Mesenchymal stem cell (in vitro differentiated cells and primary cell): ENCODE data around the gene TMEM109.

Source experiments
- DNase-seq: peaks from one replicate; pipeline ENCODE4 v3.0.0-alpha.2; 2013
- H2AFZ ChIP-seq: one replicate; pipeline ENCODE4 v1.6.1; 2013; ENCODE audit warnings: low read depth, mild to moderate bottlenecking, control low read depth, inconsistent platforms, low read length, moderate library complexity
- H2AK5ac ChIP-seq: 2 replicates; pipeline ENCODE4 v1.6.1; 2013; ENCODE audit warnings: low read length, moderate library complexity, mild to moderate bottlenecking, inconsistent platforms; ENCODE audit not compliant: severe bottlenecking
- H2BK120ac ChIP-seq: one replicate; pipeline ENCODE4 v1.6.1; 2013; ENCODE audit warnings: low read depth, mild to moderate bottlenecking, inconsistent platforms, low read length, moderate library complexity
- H2BK12ac ChIP-seq, 2 experiments: one replicate each; pipeline ENCODE4 v1.6.1; 2013; ENCODE audit warnings: inconsistent platforms in 2 of 2, low read length in 2 of 2, mild to moderate bottlenecking in 2 of 2, moderate library complexity in 2 of 2, control low read depth in 1 of 2
- H2BK15ac ChIP-seq: one replicate; pipeline ENCODE4 v1.6.1; 2013; ENCODE audit warnings: mild to moderate bottlenecking, low read depth, inconsistent platforms; ENCODE audit not compliant: poor library complexity, severe bottlenecking
- H2BK5ac ChIP-seq: 2 replicates; pipeline ENCODE4 v1.6.1; 2013; ENCODE audit warnings: low read depth, mild to moderate bottlenecking, low read length, control low read depth, inconsistent platforms; ENCODE audit not compliant: poor library complexity, severe bottlenecking
- H3K14ac ChIP-seq, 2 experiments: one replicate each; pipeline ENCODE4 v1.6.1; 2013; ENCODE audit warnings: inconsistent platforms in 2 of 2, low read length in 2 of 2, control low read depth in 1 of 2, mild to moderate bottlenecking in 1 of 2, moderate library complexity in 1 of 2
- H3K18ac ChIP-seq, 2 experiments: one replicate each; pipeline ENCODE4 v1.6.1; 2013; ENCODE audit warnings: inconsistent platforms in 2 of 2, low read length in 2 of 2, control low read depth in 1 of 2, low read depth in 1 of 2, mild to moderate bottlenecking in 1 of 2
- H3K23ac ChIP-seq, 2 experiments: one replicate each; pipeline ENCODE4 v1.6.1; 2013; ENCODE audit warnings: inconsistent platforms in 2 of 2, low read length in 2 of 2, mild to moderate bottlenecking in 2 of 2, moderate library complexity in 2 of 2, control low read depth in 1 of 2
- H3K27ac ChIP-seq: 2 replicates; pipeline ENCODE4 v1.5.1; 2013; ENCODE audit warnings: mild to moderate bottlenecking, moderate library complexity, low read length, control low read depth, inconsistent platforms; ENCODE audit not compliant: poor library complexity, severe bottlenecking
- H3K27me3 ChIP-seq, 2 experiments: 2 replicates each; pipeline versions ENCODE4 v1.6.1 to v1.7.0; 2013; ENCODE audit warnings: low read length in 2 of 2, mild to moderate bottlenecking in 2 of 2, moderate library complexity in 2 of 2, control low read depth in 1 of 2, inconsistent platforms in 1 of 2; ENCODE audit not compliant: control insufficient read depth in 1 of 2, insufficient read depth in 1 of 2
- H3K36me3 ChIP-seq, 2 experiments: 2 replicates each; pipeline versions ENCODE4 v1.6.1 to v1.7.0; 2013; ENCODE audit warnings: low read length in 2 of 2, control low read depth in 1 of 2, inconsistent platforms in 1 of 2, low read depth in 1 of 2, mild to moderate bottlenecking in 1 of 2; ENCODE audit not compliant: insufficient read depth in 2 of 2, control insufficient read depth in 1 of 2
- H3K4ac ChIP-seq, 2 experiments: one replicate each; pipeline ENCODE4 v1.6.1; 2013; ENCODE audit warnings: inconsistent platforms in 2 of 2, low read length in 2 of 2, mild to moderate bottlenecking in 2 of 2, moderate library complexity in 2 of 2, control low read depth in 1 of 2, low read depth in 1 of 2
- H3K4me1 ChIP-seq: 2 replicates; pipeline ENCODE4 v1.6.1; 2013; ENCODE audit warnings: low read depth, low read length, control low read depth; ENCODE audit not compliant: control insufficient read depth, insufficient read depth
- H3K4me2 ChIP-seq: 2 replicates; pipeline ENCODE4 v1.6.1; 2013; ENCODE audit warnings: low read length, mild to moderate bottlenecking, inconsistent platforms; ENCODE audit not compliant: poor library complexity, severe bottlenecking
- H3K4me3 ChIP-seq, 2 experiments: 2 replicates each; pipeline versions ENCODE4 v1.5.1 to v1.7.0; 2013; ENCODE audit warnings: low read length in 2 of 2, mild to moderate bottlenecking in 2 of 2, control low read depth in 1 of 2, low read depth in 1 of 2; ENCODE audit not compliant: insufficient read depth in 1 of 2
- H3K79me1 ChIP-seq: replicated peaks from 2 replicates; pipeline ENCODE4 v1.6.1; 2013; ENCODE audit warnings: mild to moderate bottlenecking, control low read depth, low read length, inconsistent platforms; ENCODE audit not compliant: poor library complexity, severe bottlenecking
- H3K9ac ChIP-seq: 2 replicates; pipeline ENCODE4 v1.7.0; 2013; ENCODE audit warnings: mild to moderate bottlenecking, low read length, moderate library complexity
- H3K9me3 ChIP-seq: 2 replicates; pipeline ENCODE4 v1.7.0; 2013; ENCODE audit warnings: mild to moderate bottlenecking, low read length; ENCODE audit not compliant: control insufficient read depth
- H4K8ac ChIP-seq: one replicate; pipeline ENCODE4 v1.6.1; 2013; ENCODE audit warnings: inconsistent platforms, mild to moderate bottlenecking, low read length, moderate library complexity
- H4K91ac ChIP-seq: one replicate; pipeline ENCODE4 v1.6.1; 2013; ENCODE audit warnings: mild to moderate bottlenecking, low read length, inconsistent platforms
- WGBS: methylation state at CpG from one replicate; pipeline ENCODE4 v1.1.7; 2013; ENCODE audit warnings: mixed read lengths; 5-methylcytosine and 5-hydroxymethylcytosine counted together

Gene TMEM109

DNA sequence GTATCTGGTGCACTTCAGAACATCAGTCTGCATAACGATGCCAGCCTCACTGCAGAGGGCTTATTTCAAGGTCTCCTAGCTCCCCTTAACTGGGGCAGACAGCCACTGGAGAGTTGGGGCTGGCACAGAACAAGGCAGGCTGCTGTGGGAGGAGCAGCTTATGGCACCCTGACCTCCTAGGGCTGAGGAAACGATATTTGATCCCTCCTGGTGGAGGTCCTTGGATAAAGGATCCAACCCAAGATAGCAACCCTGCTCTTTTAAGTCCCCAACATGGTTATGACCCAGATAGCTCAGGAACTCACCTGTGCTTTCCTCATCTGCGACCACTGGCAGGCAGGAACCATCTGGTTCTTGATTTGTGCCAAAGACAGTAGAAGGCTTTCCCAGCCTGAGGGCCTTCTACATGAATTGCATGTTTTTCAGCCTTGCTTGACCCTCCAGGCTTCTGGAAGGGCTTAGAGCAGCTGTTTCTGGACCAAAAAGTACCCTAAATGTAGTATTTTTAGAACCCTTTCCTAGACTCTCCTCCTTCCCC is 2.8 kb downstream of the TMEM109 start:
- peak overlapping the region in 1 of 2 experiments; percentile 80 for H3K23ac ChIP-seq
- H2BK15ac ChIP-seq: no peak overlapping the region
- H2AK5ac ChIP-seq: peak overlapping the region; percentile 45
- WGBS: 90% methylated on average over 3 of the region's 3 CpGs
- no peak overlapping the region for H3K9ac ChIP-seq
- H2BK120ac ChIP-seq: no peak overlapping the region
- no peak for DNase-seq
- peak overlapping the region; percentile 66 for H4K8ac ChIP-seq
- no peak overlapping the region for H2AFZ ChIP-seq
- H3K79me1 ChIP-seq: peaks cover 31% of the 10 kb centered on the region
- peaks cover 17 to 23% of the 10 kb centered on the region in 2 experiments for H3K36me3 ChIP-seq
- H3K4me1 ChIP-seq: peaks cover 26% of the 10 kb centered on the region
- H3K4me2 ChIP-seq: no peak overlapping the region
- no peaks in the 10 kb centered on the region for H3K9me3 ChIP-seq
- no peak overlapping the region for H2BK5ac ChIP-seq
- peak overlapping the region in 1 of 2 experiments; percentile 30 for H2BK12ac ChIP-seq
- no peak overlapping the region for H3K4me3 ChIP-seq
- H3K27ac ChIP-seq: no peak overlapping the region
- H3K4ac ChIP-seq: no peak overlapping the region
- no peak overlapping the region for H4K91ac ChIP-seq
- H3K27me3 ChIP-seq: no peaks in the 10 kb centered on the region
- H3K14ac ChIP-seq: no peak overlapping the region
- H3K18ac ChIP-seq: no peak overlapping the region

DNA sequence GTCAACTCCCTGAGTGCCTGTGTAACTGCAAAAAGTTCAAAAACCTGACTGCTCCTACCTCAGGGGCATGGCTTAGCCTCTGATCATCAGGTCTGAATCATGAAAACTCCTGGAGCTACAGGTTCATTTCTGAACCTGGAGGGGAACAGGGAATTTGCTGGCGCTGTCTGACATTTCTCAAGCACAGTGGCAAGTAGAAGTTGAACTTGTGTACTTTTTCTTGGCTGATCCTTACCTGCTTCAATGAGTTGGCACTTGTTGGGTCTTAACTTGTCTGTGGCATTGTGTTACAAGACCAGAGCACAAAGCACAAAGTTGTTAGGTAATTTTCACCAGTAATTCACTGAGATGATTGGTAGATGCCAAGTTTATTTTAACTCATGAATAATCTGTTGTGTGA is 3.3 kb downstream of the TMEM109 start:
- 97% methylated on average over 1 of the region's 1 CpG for WGBS

DNA sequence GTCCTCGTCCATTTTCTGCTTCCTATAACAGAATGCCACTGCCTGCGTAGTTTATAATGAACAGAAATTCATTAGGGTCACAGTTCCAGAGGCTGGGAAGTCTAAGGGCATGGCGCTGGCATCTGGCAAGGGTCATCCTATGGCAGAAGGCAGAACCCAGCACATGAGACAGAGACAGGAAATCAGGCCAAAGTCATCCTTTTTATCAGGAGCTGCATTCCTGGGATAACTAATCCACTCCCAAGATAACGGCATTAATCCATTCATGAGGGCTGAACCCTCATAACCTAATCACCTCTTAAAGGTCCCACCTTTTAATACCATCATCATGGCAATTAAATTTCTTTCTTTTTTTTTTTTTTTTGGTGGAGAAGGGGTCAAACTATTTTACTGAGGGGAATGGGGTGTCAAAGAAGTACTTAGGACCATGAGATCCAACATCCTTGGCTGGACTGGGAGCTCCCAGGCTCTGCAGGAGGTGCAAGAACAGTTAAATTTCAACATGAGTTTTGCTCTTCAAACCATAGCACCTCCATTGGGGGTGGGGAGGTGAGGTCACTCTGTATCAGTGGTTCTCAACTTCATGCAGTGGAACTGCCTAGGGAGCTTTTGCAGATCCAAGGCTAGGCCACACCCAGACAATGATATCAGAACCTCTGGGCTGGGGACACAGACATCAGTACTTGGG is 4.4 kb downstream of the TMEM109 start:
- no peak overlapping the region for H4K91ac ChIP-seq
- no peak overlapping the region for H2AK5ac ChIP-seq
- no peak overlapping the region for H3K4me2 ChIP-seq
- no peak overlapping the region for H3K4me3 ChIP-seq
- WGBS: 83% methylated on average over 4 of the region's 4 CpGs
- no peak overlapping the region for H3K27ac ChIP-seq
- H4K8ac ChIP-seq: no peak overlapping the region
- H3K9me3 ChIP-seq: no peaks in the 10 kb centered on the region
- peaks cover 18% of the 10 kb centered on the region for H3K4me1 ChIP-seq
- H2BK15ac ChIP-seq: no peak overlapping the region
- no peak overlapping the region for H3K23ac ChIP-seq
- H3K14ac ChIP-seq: no peak overlapping the region
- H3K36me3 ChIP-seq: peaks cover 31 to 36% of the 10 kb centered on the region in 2 experiments
- no peak overlapping the region for H2BK120ac ChIP-seq
- H3K4ac ChIP-seq: no peak overlapping the region
- no peak overlapping the region for H2BK12ac ChIP-seq
- H2BK5ac ChIP-seq: no peak overlapping the region
- H3K27me3 ChIP-seq: no peaks in the 10 kb centered on the region
- H3K79me1 ChIP-seq: peaks cover 33% of the 10 kb centered on the region
- H3K9ac ChIP-seq: no peak overlapping the region
- no peak overlapping the region for H3K18ac ChIP-seq
- H2AFZ ChIP-seq: no peak overlapping the region
- DNase-seq: no peak

More for the DNA sequence above, 3.3 kb downstream of the TMEM109 start:
- Histone ChIP-seq H3K79me1 (peaks cover 31% of the 10 kb centered on the region), H3K27me3 (no peaks in the 10 kb centered on the region), H2AK5ac (no peak overlapping the region), H3K14ac (no peak overlapping the region), H2AFZ (no peak overlapping the region), H3K23ac (no peak overlapping the region), H4K91ac (no peak overlapping the region), H3K27ac (no peak overlapping the region), H2BK12ac (no peak overlapping the region), H3K4ac (no peak overlapping the region), H2BK15ac (no peak overlapping the region), H3K4me2 (no peak overlapping the region), H3K9me3 (no peaks in the 10 kb centered on the region), H3K4me3 (no peak overlapping the region), H2BK120ac (no peak overlapping the region), H3K4me1 (peaks cover 26% of the 10 kb centered on the region), H2BK5ac (no peak overlapping the region), H3K36me3 (peaks cover 22 to 28% of the 10 kb centered on the region in 2 experiments), H3K9ac (no peak overlapping the region), H3K18ac (no peak overlapping the region), H4K8ac (no peak overlapping the region)
- no peak for DNase-seq

DNA sequence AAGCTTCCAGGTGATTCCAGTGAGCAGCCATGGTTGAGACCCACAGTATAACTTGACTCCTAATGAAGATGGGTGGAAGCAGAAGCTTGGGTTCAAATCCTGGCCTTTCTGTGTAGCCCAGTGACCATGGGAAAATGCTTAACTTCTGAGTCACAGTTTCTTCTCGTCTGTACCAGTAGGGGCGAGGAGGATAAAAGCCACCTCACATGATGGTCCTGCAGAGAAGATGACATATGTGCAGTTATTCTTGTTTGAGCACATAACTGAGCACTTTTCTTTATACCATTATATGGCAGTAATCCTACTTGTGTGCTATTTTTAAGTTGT is 4.9 kb downstream of the TMEM109 start:
- no peak overlapping the region for H4K8ac ChIP-seq
- H2BK12ac ChIP-seq: no peak overlapping the region
- peaks cover 22% of the 10 kb centered on the region for H3K4me1 ChIP-seq
- no peaks in the 10 kb centered on the region for H3K9me3 ChIP-seq
- H2AK5ac ChIP-seq: no peak overlapping the region
- 0% methylated on average over 1 of the region's 2 CpGs for WGBS
- no peak overlapping the region for H3K4me2 ChIP-seq
- no peaks in the 10 kb centered on the region for H3K27me3 ChIP-seq
- no peak overlapping the region for H3K9ac ChIP-seq
- H3K14ac ChIP-seq: no peak overlapping the region
- no peak overlapping the region for H2AFZ ChIP-seq
- H2BK15ac ChIP-seq: no peak overlapping the region
- peak; percentile 61 for DNase-seq
- peaks cover 33% of the 10 kb centered on the region for H3K79me1 ChIP-seq
- no peak overlapping the region for H3K4ac ChIP-seq
- no peak overlapping the region for H3K4me3 ChIP-seq
- no peak overlapping the region for H3K18ac ChIP-seq
- no peak overlapping the region for H4K91ac ChIP-seq
- H2BK5ac ChIP-seq: no peak overlapping the region
- no peak overlapping the region for H3K27ac ChIP-seq
- peaks cover 33 to 36% of the 10 kb centered on the region in 2 experiments for H3K36me3 ChIP-seq
- no peak overlapping the region for H3K23ac ChIP-seq
- H2BK120ac ChIP-seq: no peak overlapping the region
